Fibroblast of skin of right biceps (primary cell): Measurements from ENCODE around the gene KLHL10.

Experiments used
- DNase-seq: peaks from one replicate; pipeline ENCODE4 v3.0.0-alpha.2; 2013

Gene KLHL10

DNA sequence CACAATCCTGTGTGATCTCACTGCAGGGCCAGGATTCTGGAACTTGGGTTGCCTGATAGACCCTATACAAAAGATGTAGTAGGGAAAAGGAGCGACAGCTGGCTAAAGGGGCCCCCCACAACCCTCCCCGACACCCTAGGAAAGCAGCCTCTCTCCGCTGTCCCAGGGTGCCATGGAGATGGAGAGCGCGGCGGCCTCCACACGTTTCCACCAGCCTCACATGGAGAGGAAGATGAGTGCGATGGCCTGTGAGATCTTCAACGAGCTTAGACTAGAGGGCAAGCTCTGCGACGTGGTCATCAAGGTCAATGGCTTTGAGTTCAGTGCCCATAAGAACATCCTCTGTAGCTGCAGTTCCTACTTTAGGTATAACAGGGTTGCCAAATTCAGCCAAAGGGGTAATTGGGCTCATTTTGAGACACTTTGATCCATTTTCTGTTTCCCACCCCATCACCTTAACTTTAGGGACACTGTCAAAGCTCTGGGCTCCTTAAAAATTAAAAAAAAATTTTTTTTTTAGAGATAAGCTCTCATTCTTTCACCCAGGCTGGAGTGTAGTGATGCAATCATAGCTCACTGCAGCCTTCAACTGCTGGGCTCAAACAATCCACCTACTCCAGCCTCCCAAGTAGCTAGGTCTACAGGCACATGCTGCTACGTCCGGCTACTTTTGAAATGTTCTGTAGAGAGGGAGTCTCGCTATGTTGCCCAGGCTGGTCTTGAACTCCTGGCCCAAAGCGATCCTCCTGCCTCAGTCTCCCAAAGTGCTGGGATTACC is at the start of gene KLHL10:
Gene KLHL10 (plus strand): TSS at position 65 of the 778 bp plus-strand sequence. CDS start 108 bp downstream, at position 173.
- DNase-seq = no peak

DNA sequence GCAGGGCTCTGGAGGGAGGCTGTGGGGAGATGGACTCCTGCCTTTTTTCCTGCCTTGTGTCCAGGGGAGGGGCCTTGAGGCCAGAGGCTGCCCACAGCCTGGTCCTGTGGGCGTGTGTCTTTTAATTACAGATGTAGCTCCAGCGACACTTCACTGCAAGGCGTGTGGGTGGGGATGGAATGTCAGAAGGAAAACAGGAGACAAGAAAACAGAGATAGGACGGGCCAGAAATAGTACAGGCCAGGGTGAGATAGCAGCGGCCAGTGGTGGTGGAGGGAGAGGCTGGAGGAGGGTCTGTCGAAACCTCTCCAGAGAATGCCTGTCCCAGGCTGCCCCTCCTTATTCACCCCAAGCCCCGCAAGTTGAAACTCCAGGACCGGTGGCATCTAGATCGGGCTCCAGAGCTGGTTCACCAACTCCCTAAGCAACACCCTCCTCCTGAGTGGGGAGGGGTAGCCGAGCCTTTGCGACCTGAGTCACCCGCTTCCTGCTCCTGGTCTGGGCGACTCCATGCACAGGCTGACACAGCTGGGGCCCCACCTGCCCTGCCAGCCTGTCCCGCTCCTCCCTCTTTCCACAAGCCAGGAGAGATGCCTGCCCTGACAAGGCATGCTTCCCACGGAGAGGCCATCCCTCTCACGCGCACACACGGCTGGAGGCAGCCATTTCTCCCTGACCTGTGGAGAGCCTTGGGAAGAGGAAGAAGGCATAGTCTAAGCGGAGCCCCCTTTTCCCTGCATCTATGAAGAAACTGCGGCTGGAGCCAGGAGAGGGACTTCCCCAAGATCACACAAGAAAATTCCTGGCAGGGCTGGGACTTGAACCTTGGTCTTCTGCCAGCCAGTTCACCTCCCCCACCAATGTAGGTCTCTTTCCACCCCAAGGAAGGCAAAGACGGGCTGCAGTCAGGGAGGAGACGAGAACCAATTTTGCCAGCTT is 44.5 kb upstream of the KLHL10 start:
- DNase-seq = peak; percentile 52

DNA sequence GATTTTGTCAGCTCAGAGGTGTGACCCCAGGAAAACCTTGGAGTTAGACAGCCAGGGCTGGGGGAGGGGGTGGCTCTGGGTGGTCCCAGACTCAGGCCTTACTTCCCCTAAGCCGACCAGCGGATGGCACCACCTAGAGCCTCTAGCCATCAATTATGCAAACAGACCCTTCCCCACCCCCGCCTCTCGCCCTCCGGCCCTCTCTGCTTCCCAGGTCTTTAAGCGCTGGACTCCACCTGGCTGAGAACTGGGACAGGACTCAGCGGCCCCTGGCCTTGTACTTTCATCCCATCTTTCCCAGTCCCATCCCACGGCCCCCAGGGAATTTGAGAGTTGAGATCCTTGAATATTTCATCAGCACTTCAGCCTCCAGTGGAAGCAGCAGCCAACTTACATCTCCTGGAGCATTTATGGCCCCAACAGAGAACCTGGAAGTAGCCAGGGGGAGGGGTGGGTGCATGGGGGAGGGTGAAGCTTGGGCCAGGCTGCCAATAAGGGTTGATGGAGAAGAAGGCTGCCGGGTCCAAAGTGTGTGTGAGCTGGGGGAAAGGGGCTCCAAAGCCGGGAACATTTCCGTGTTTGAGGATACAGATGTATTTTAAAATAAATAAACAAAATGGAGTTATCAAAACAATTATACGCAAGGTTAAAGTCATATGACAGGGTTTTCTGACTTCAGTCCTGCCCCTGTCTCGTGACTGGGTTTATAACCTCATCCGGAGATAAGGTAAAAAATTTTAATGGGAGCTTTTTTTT is 43.7 kb upstream of the KLHL10 start:
- DNase-seq = peak; percentile 41

DNA sequence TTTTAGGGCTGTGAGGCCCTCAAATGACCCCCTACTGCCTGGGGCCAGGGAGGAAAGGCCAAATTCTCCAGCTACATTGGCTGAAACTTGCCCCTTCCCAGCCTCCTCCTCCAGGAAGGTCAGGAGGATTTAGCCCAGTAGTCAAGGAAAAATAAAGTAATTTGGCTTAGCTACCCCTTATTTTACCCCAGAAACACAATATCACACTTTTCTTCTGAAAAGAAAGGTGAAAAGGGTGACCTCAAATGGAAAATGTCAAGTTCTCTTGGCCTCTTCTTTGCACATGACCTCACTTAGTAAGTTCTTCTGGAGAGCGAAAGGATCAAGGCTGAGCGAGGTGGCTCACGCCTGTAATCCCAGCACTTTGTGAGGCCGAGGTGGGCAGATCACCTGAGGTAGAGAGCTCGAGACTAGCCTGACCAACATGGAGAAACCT is 43.1 kb upstream of the KLHL10 start:
- no peak for DNase-seq

DNA sequence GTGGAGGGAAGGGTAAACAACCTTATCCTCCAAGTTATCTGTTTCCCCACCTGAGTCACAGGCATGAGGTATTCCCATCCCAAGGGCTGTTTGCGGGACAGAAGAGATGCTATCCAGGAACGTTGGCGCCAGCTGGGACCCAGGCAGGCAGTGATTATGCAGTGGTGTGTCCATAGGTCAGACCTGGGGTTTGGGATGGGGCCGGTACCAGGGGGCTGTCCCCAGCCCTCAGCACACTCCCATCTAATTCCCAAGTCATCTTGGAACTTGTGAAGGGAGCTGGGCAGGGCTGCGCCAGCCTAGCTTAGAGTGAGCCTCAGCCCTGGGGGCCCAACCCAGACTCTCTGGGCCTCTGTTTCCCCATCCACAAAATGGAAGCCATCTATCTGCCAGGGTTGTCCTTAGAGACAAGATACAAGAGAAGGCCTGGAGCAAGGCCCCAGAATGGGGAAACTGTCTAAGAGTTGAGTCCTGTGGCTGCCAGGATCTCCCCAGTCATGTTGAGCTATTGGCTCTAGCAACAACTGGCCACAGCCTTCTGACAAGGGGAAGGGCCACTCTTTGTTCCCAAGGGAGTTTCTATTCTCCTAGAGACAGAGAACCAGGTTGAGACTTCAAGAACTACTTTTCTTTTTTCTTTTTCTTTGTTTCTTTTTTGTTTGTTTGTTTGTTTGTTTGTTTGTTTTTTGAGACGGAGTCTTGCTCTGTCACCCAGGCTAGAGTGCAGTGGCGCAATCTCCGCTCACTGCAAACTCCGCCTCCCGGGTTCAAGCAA is 41.3 kb upstream of the KLHL10 start:
- DNase-seq = no peak

DNA sequence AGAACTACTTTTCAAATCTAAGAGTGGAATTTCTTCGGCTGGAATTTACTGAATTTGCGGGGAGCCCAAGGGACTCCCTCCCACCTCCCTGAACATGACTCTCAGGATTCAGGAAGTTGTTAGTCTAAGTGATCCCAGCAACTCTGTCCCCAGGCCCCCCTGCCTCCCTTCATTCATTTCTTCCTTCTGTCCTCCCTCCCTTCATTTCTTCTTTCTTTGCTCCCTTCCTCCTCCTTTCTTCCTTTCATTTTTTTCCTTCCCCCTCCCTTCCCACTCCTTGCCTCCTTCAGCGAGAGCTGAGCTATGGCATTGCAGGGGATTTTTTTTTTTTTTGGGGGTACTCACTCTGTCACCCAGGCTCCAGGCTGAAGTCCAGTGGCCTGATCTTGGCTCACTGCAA is 40.2 kb upstream of the KLHL10 start:
- no peak for DNase-seq

DNA sequence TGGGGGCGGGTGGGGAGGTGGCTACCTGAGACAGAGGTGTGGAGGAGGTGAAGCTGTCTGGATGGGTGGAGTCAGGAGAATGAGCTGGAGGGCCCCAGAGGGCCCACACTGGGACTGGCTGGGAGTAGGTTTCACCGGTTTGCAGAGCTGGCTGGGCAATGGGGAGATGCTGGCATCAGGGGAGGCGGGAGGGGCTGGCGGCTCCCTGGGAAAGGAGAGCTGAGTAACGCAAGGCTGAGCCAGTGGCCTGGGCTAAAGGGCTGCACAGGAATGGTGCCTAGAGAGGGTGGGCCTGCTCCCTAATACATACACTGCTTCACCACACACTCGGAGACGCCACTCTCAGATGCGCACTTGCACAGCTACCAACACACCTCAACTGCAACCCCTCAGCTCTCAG is 38.3 kb upstream of the KLHL10 start:
- DNase-seq = no peak

DNA sequence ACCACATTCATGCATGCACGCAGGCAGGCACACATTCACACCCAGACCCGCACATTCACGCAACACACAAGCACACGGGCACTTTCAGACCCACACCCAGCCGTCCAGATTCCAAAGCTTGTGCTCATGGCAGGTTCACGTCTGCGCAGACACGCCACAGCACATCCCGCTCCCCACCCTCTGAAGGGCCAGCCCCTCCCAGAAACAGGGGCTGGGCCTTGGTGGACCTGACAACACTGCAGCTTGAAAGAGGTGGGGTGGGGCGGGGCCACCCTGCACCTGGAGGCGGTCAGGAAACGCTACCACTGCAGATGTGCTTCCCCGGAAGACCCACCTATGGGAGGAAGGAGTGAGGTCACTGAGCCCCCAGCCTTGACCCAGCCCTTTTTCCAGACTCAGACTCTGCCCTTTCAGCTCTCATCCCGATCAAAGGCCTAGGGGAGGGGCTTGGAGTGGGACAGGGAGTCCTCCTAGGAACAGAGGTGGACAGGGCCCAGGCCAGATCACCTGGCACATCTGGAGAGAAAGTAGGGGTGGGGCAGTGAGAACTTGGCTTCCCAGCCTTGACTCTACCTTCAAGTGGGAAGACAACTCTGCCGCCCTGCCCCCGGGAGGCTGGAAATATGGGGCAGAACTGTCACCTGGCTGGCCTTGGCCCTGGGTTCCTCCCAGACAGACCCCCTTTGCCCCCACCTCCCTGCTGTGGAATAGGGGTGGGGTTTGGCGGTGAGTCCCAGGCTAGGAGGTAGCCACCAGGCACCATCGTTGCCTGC is 36.8 kb upstream of the KLHL10 start:
- peak; percentile 73 for DNase-seq

DNA sequence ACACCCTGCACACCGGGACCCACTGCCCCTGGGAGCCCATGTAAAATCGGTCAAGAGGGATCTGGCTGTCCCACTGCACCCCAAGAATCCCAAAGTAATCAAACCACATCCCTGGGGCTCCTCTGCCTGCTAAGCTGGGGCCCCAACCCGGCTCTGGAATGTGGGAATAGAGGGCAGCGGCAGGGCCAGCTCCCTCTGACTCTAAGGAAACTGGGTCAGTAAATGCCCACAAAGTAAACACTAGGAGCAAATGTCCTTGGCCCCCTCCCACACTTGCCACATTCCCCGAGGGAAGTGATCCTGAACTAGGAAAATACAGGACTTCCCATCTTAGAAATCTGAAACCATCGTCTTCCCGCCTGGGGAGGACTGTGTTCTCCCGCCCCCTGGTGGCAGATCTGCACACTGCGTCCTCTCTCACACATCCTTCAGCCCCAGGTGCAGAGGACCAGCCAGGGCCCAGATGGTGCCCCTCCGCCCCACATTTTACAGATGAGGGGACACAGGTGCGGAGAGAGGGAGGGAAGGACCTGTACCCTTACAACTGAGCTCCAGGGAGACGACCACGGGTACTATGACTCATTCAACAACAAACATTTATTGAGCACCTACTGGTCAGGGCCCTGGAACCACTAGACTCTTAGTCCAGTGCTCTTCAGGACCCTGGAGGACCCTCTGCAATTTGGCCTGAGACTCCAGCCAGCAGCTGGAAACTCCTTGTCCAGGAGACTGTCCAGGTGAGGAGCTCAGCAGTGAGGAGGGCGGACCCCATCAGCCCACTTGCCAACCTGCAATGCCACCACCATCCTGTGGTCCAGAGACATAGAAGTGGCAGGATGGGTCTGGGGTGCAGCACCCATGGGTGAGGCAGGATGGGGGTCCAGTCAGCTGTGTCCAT is 36.0 kb upstream of the KLHL10 start:
- DNase-seq = peak; percentile 70

DNA sequence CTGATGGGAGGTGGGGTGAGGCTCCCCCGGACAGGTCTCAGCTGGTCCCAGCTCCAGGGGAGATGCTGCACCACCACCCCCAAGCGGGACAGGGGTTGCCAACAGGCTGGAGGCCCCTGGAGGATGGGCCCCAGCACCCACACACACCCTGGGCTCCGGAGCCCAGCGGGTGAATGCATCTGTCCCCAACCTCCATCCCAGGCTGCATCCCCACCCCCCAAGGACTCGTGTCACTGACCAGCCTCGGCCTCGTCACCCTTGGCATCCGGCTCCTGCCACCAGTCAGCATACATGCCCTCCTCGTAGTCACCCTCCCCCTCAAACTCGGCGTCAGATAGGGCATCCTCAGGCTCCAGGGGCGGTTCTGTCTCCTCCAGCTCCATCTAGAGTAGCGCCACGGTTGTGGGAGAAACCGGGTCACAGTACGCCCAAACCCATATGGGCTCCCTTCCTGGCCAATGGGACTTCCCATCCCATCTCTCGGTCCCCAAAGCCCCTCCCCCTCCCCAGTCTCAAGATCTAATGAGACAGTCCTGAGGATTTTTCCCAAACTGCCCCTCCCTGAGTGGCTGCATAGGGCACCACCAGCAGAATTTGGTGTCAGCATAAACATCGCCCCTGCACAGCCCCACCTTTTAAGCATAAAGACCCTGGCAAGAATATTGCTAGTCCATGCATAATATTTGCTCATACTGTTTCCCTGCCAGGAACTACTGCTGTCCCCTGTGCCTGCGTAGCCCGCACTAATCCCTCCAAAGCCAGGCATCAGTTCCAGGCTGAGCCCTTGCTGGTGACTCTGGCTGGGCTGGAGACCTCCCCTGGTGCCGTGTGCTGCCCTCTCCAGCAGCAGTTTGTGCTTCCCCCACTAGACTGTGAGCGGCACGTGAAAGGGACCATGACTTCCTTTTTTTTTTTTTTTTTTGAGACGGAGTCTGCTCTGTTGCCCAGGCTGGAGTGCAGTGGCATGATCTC is 34.3 kb upstream of the KLHL10 start:
- no peak for DNase-seq

DNA sequence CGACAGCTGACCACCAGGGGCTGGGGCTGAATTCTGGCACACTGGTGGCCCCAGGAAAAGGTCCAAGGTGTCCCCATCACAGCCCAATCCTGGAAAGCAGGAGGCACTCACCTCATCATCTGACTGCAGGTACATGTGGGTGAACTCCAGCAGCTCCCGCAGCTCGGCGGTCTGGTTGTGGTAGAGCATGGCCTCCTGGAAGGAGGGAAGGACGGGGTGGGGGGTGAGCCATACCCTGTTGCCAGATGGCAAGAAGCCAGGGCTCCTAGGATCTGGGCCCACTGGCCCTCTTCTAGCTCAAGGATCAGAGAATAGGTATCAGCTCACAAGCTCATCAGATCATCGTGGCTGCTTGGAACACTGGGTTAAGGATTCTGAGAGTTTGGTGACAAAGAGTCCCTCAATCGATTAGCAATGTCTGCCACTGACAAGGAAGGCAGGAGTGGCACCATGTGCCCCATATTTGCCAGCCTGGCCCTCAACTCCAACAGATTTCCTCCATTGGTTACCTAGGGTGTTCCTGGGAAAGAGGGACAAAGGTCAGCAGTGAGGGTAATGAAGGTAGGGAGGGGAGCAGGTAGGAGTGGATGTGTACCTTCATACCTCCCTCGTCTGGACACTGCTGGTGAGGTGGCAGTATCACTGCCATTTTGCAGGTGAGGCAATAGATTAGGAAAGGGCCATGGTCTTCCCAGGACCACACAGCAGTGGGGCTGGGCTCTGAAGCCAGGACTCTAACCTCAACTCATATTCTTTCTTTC is 30.8 kb upstream of the KLHL10 start:
- no peak for DNase-seq

DNA sequence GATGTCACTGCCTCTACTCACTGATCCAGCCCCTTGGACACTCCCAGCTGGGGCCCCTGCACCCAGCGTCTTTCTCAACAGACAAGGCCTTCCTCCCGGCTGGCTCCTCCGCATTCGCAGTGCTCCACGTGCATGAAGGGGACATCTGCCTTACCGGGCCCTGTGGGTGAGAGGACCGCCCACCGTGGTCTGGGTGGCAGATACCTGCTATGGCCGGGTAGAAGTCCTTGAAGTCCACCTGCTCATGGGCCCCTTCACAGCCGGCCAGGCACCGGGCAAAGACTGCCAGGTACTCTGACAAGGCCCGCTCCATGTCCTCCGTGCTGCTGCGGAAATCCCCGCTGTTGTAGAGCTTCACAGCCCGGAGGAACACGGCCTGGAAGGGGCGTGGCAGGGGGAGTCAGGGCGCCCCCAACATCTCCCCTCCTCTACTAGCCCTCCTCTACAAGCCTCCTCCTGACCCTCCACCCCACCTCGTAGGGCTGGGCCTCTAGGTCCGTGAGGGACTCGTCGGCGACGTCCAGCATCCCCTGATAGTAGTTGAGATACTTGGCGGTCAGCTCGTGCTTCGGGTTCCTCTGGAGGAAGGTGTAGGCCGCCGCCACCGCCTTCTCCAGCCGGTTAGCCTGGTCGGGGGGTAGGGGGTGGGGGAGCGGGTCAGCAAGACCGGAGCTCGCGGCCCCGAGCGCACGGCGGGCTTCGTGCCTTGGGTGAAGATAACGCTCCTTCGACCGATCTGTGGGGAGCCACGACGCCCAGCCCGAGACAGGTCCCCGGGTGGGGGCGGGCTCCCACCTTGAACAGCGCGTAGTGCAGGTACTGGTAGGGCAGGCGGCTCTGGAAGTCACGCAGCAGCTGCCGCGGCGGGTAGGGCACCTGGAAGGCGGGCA is 26.7 kb upstream of the KLHL10 start:
- no peak for DNase-seq

DNA sequence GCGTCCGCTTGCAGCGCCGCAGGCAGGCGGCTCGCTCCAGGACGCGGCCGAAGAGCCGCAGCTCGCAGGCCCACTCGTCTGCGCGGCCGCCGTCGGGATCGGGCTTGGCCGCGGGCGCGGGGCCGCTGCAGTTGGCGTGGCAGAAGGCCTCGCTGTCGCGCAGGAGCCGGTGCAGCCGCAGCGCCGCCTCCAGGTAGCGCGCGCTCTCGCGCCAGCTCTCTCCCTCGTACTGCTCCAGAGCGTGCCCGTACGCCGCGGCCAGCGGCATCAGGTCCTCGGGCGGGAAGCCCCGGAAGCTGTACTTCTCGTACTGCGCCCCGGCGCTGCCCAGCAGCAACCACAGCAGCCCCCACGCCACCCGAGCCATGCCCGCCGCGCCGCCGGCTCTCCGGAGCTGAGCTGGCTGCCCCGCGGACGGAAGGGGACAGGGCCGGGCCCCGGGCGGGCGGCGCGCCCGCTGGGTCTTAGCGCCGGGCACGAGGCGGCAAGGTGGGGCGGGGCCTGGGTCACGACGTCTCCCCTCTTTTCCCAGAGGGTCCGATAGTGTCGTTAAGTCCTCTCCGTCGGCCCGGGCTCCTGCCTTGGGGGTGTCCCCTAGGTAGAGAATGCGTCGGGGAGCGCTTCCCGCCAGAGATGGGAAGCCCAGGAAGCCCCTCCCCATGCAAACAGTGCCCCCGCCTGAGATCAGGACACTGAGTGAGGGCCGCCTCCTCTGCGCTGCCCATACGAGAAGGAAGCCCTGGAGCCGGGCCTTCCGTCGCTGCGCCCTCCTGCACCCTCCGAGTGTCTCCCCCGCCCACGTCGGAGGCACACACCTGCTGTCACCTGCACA is 25.9 kb upstream of the KLHL10 start, which contains the start of gene P3H4:
Gene P3H4 (minus strand): TSS at position 401 of the 832 bp plus-strand sequence. CDS start 34 bp downstream, at position 367.
- DNase-seq = peak; percentile 79

DNA sequence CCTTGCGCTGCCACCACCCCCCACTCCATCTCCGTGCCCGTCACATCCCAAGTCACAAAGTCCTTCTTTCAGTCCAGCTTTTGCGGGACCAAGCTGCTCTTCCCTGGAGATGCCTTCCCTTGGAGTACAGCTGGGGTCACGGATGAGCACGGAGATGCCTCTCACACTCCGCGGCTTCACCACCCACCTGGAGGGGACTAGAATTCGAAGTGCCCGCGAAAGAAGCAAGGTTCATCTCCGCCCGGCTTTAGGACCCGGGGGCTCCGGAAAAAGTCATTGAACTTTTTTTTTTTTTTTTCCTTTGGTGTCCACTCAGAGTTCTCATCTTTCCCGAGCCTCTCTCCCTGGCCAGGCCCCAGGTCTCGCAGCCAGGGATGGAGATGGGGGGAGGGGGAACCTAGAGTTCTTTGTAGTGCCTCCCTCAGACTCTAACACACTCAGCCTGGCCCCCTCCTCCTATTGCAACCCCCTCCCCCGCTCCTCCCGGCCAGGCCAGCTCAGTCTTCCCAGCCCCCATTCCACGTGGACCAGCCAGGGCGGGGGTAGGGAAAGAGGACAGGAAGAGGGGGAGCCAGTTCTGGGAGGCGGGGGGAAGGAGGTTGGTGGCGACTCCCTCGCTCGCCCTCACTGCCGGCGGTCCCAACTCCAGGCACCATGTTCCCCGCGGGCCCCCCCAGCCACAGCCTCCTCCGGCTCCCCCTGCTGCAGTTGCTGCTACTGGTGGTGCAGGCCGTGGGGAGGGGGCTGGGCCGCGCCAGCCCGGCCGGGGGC is 25.1 kb upstream of the KLHL10 start, which contains the start of gene FKBP10:
Gene FKBP10 (plus strand): TSS at position 624 of the 771 bp plus-strand sequence. CDS start 31 bp downstream, at position 655.
- DNase-seq = peak; percentile 94

DNA sequence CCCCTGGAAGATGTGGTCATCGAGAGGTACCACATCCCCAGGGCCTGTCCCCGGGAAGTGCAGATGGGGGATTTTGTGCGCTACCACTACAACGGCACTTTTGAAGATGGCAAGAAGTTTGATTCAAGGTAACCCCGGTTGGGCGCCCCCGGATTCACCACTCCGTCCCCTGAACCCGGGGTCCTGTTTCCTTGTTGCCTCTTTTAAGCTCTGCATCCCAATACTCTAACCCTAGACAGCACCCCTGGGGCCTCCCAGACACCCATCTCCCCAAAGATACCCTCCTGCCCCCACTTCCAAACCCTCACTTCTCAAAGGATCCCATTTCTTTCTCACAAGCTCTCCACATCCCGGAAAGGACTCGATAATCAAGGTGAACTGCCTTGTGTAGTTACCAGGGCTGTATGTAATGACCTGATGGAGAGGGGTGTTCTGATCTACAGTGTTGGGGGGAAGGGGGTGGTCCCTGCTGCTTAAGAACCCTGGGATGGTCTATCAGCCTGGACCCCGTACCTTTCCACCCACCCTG is 24.4 kb upstream of the KLHL10 start:
- DNase-seq = no peak
